Activated CD4-positive, CD25-positive, alpha-beta regulatory T cell treated with anti-CD3 and anti-CD28 coated beads, Interleukin-2, amount 50 U/mL, for 72 hours (primary cell): ENCODE results near the gene CDH4.

Experiments used
- DNase-seq: peaks from one replicate; pipeline ENCODE4 v3.0.0; 2021

CDH4 gene

GRCh38 chr20:61571916-61572711 lies 320.1 kb downstream of the CDH4 start:
- DNase-seq = no peak

- DNase-seq = no peak
Measured at GRCh38 chr20:61572789-61573188, 320.7 kb downstream of the CDH4 start.

- DNase-seq = no peak
Measured at GRCh38 chr20:61573415-61574305, 321.6 kb downstream of the CDH4 start.

GRCh38 chr20:61575151-61575937 lies 323.3 kb downstream of the CDH4 start:
- DNase-seq = no peak

GRCh38 chr20:61576372-61576771 lies 324.3 kb downstream of the CDH4 start:
- DNase-seq = no peak

- DNase-seq = no peak
Measured at GRCh38 chr20:61577065-61577464, 325.0 kb downstream of the CDH4 start.

GRCh38 chr20:61579908-61580307 lies 327.8 kb downstream of the CDH4 start:
- DNase-seq = no peak

GRCh38 chr20:61580958-61581824 lies 329.1 kb downstream of the CDH4 start:
- DNase-seq = no peak

GRCh38 chr20:61581825-61582188 lies 329.7 kb downstream of the CDH4 start:
- DNase-seq = no peak

GRCh38 chr20:61582196-61582923 lies 330.3 kb downstream of the CDH4 start:
- DNase-seq = no peak

- no peak for DNase-seq
Measured at GRCh38 chr20:61583356-61583755, 331.3 kb downstream of the CDH4 start.

GRCh38 chr20:61584851-61585250 lies 332.8 kb downstream of the CDH4 start:
- no peak for DNase-seq

- no peak for DNase-seq
Measured at GRCh38 chr20:61585764-61586163, 333.7 kb downstream of the CDH4 start.

- DNase-seq = no peak
Measured at GRCh38 chr20:61587036-61587435, 335.0 kb downstream of the CDH4 start.

GRCh38 chr20:61587681-61588289 lies 335.7 kb downstream of the CDH4 start:
- DNase-seq = no peak

- DNase-seq = no peak
Measured at GRCh38 chr20:61588411-61589385, 336.6 kb downstream of the CDH4 start.

- DNase-seq = no peak
Measured at GRCh38 chr20:61590236-61590635, 338.2 kb downstream of the CDH4 start.

- DNase-seq = no peak
Measured at GRCh38 chr20:61593516-61593915, 341.5 kb downstream of the CDH4 start.

- DNase-seq = no peak
Measured at GRCh38 chr20:61594198-61594597, 342.1 kb downstream of the CDH4 start.

- no peak for DNase-seq
Measured at GRCh38 chr20:61595216-61595615, 343.2 kb downstream of the CDH4 start.
